Germinal center (tissue), 1 donor: ENCODE measurements around the gene PDE4D.
A peak's percentile ranks its signal among the peaks of the same experiment; 100 is the strongest.
"Not testable (repeated sequence)": the region's sequence is repeated elsewhere in the genome, so short reads cannot be mapped to it uniquely, and the experiment has no call there.

Source experiments
- DNase-seq: peaks from one replicate; pipeline ENCODE4 v3.0.0; 2012; ENCODE audit warnings: mixed read lengths, low spot score

Gene PDE4D

GRCh38 chr5:58965677-58966414 is 927.7 kb downstream of the PDE4D start:
- DNase-seq: no peak

DNA sequence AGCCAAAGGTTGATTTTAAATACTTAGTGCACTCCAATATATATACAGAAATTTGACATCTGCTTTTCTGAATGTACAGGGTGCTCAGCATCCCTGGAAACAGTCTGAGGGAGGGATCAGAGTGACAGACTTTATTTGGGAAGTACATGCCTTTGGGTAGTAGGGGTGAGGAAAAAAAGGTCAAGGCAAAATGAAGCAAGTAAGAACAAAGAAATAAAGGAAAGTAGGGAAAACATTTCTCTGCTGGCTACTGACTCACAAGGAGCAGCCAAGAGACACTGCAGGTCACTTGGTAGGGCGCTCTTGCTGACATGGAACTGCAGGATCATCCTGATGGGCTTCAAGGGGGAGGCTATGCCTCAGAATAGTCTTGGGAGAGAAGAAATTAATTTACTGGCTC is 929.7 kb downstream of the PDE4D start:
- DNase-seq: no peak

- no peak for DNase-seq
Observed at GRCh38 chr5:58963361-58963760, 930.2 kb downstream of the PDE4D start.

GRCh38 chr5:58961631-58962280 is 931.8 kb downstream of the PDE4D start:
- peak; percentile 62 for DNase-seq

DNA sequence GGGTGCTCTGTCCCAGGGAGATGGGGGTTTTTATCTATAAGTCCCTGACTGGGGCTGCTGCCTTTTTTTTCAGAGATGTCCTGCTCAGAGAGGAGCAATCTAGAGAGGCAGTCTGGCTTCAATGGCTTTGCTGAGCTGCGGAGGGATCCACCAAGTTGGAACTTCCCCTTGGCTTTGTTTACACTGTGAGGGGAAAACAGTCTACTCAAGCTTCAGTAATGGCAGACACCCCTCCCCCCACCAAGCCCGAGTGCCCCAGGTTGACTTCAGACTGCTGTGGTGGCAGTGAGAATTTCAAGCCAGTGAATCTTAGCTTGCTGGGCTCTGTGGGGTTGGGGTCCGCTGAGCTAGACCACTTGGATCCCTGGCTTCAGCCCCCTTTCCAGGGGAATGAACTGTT is 934.8 kb downstream of the PDE4D start:
- DNase-seq: no peak

DNA sequence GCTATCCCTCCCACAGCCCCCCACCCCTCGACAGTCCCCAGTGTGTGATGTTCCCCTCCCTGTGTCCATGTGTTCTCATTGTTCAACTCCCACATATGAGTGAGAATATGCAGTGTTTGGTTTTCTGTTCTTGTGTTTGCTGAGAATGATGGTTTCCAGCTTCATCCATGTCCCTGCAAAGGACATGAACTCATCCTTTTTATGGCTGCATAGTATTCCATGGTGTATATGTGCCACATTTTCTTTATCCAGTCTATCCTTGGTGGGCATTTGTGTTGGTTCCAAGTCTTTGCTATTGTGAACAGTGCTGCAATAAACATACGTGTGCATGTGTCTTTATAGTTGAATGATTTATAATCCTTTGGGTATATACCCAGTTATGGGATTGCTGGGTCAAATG is 940.3 kb downstream of the PDE4D start:
- not testable (repeated sequence) for DNase-seq

- no peak for DNase-seq
Observed at GRCh38 chr5:58950224-58950623, 943.3 kb downstream of the PDE4D start.

DNA sequence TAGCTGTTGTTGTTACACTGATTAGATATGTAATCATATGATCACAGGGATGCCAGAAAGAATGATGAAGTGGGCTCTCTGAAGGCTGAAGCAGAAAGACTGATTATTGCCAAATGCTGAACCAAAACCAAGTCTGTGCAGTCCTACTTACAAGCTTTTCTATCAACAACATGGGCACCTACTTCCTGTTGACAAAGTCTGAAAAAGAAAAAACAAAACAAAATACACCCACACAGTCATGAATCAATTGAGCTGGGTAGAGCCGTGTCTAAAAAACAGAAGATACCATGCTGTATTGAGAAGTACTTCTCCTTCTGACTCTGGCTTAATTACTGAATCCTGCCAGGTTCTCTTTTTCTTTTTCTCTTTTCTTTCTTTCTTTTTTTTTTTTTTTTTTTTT is 947.3 kb downstream of the PDE4D start:
- DNase-seq: no peak

DNA sequence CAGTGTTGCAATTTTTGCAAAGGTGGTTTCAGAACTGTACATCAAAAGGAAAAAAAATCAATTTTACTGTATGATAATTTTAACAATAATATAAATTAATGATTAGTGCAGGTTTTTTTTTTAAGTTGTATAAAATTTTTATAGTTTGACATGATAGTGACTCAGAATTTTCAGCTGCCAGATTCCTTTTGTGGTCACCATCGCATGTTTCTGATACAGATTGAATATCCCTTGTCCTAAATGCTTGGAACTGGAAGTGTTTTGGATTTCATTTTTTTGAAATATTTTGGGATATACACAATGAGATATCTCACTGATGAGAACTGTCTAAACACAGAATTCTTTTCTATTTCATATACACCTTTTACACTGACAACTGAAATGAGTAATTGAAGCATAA is 949.3 kb downstream of the PDE4D start:
- DNase-seq: no peak

GRCh38 chr5:58940446-58940845 is 953.1 kb downstream of the PDE4D start:
- no peak for DNase-seq

GRCh38 chr5:58939664-58940063 is 953.9 kb downstream of the PDE4D start:
- no peak for DNase-seq

- DNase-seq: no peak
Observed at GRCh38 chr5:58938563-58939424, 954.7 kb downstream of the PDE4D start.

DNA sequence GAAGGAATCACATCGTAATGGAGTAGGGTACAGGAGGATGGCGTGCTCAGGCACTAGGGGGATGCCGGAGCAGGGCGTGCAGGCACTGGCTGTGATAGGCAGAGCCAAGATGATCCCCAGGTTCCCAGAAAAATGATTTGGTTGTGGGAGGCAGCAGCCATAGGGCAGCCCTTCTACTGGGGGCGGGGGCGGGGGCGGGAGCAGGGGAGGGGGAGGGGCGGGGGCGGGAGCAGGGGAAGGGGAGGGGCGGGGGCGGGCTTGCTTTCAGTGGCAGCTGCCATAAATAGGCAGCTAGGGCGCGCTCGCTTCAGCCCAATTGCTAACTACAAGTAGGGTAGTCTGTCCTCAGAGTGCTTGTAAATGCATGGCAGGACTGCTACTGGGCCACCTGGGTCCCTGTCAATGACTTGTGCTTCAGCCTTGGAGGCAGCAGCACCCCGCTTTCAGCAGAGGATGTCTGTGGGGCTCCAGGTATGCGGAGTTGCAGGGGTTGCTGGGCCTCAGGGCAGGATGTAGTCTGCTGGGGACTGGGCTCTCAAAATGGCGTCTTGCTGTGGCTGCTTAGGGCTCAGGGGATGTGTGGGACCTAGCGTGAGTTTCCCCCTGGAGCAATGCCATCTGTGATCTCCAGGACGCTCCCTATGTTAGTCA is 956.4 kb downstream of the PDE4D start:
- no peak for DNase-seq

DNA sequence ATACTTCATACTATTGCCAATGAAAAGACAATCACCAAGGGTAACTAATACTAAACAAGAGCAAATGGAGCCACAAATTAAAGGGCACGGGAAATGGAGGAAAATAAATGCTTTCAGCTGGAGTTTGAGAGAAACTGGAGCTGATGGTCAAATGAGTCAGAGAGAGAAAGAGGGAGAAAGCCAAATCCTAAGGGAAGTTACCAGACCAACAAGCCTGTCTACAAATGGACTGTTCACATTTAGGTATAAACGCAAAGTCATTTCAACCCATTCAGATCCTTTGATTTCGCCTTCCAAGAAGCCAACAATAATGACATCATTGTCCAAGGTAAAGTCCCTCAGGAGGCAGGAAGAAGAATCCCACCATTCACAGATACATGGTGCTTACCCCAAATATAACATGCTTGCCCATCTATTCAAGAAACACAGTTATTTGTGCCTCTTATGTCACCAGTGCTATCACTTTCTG is 958.9 kb downstream of the PDE4D start:
- no peak for DNase-seq

DNA sequence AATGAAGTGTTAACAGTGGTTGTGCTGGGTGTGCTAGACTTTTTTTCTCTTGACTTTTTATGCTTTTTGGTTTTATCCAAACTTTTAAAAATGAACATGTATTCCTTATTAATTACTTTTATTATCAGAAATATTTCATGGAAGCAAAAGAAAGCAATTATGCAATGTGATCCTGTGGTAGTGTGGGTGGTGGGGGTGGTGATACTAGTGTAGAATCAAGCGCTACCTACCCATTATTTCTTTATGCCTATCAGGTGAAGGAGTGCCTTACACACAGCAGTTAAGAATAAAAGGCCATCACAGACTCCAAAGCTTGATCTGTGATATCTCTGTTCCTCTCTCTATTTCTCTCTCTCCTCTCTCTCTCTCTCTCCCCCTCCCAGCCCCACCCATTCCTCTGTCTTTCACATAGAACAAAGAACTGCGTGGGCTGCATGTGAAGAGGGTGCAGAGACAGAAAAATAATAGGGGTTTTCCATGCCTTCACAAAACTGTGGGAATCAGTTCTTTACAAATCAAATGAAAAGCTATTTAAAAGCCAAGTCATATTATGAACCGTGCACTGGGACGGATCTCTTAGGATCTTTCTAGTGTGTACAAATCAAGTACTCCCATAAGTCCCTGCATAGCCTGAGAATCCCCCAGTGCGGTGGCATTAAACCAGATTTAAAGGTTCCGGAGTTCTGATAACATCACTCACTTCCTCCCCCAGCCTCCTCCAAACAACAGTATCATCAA is 959.5 kb downstream of the PDE4D start:
- DNase-seq: no peak

DNA sequence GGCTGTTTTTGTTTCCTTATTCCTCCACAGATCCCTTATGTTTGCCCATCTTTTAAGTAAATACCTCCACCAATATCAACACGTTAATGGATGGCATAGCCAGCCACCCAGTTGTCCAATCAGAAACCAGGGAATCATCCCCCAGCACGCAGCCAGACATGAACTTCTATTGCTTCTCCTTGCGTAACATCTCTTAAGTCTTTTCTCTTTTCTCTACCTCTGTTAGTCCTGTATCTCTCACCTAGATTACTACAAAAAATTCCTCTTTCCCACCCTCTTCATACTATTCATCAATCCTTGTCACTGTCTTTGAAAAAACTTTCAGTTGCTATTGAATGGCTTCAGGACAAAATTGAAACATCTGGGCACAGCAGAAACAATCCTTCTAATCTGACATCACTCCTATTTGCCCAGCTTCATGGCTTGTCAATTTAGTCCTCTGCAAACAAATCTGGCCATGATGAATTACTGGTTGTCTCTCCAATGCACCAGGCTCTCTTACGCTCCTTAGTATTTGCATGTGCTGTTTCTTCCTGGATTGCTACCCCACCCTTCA is 961.4 kb downstream of the PDE4D start:
- no peak for DNase-seq

DNA sequence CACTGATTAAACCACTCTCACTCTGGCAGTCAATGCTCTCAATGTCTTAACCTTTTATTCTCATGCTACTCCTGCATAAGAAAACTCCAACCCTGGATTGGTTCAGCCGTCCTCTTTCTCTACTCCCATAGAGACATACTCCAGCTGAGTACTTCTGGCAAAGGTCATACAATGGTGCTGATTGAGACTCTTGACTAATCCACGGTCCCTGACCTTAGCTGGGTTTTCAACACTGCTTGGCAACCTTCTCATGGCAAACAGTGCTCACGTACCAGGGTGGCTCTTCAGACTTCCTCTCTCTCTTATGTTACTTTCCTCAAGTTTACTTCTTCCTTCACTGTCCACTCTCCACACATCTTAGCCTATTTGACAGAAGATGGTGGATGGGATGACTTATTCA is 963.0 kb downstream of the PDE4D start:
- DNase-seq: no peak

DNA sequence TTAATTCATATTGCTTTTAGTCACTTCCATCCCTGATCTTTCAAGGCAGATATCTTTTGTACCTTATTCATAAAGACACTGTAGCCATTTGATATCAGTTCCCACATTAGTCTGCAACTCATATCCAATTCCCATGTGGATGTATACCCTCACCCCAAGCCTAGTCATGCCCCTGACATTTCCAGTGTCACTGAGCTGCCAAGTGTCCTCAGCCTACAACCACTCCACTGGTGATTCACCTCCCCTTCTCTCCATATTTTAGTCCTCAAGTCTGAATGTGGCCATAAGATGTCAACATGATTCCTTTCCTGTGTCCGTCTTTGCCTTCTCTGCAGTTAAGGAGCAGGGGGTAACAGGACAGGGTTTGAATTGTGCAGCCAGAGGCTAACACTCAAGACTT is 963.8 kb downstream of the PDE4D start:
- no peak for DNase-seq

DNA sequence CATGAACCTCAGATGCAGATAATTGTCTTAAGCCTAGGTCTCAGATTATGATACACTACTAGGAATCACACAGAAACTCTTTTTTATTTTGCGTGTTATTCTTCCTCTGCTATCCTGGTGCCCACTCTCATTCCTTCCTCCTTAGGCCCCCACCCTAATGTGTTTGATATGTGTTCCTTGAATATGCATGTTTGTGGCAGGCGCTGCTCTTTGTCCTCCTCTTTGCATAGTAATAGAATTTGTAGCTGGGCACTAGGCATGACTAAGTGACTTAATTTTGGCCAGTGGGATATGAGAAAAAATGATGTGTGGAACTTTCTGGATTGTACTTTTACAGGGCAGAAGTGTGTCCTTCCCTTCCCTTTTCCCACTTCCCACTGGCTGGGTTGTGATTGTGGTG is 965.6 kb downstream of the PDE4D start:
- DNase-seq: no peak

DNA sequence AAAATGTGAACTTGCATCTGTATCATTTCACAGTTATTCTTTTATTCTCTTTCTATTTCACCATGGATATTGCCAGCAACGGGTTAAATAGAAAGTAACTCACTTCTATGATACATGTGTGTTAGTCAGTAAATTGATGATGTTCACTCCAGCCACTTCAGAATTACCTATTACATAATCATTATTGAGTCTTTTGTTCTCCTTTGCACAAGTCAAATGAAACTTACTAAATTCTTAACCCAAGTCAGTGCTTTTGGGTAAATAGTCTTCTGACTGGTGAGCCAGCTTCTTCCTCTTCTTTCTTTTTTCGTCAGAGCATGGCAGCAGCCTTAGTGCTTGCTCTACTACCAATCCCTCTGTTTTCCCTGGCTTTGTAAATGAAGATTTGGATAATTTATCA is 966.3 kb downstream of the PDE4D start:
- DNase-seq: no peak

DNA sequence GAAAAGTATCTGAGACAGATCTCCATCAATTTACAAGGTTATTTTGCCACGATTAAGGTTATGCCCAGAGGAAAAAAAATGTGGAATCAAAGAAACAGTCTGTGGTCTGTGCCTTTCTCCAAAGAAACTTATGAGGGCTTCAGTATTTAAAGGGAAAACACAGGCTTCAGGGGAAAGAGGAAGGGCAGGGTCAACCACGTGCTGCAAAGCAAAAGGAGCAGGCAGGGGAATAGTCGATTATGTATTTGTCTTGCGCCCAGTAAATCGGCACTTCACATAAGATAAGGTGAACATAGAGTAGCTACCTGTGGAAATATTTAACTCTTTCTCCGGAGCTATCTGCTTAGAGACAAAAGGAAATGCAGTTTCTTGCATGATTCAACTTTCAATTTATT is 967.0 kb downstream of the PDE4D start:
- DNase-seq: no peak
